ENCODE results near the gene ANP32A.

ANP32A gene

DNA sequence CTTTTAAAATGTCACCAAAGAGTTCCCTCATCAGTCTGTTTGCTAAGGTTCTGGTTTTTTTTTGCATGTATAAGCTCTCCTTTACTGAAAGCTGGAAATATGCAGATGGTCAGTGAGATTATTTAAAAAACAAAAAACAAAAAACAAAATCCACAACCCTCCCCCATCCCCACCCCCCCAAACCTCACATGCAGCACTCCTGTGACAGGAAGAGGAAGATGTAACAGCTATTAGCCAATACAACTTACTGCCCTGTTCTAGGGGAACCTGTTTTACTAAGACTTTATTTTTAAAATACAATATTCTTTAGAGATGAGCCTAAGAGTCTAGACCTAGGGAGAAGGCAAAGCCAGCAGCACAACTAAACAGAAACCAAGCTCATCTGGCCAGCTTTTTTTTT is 39.5 kb downstream of the ANP32A start:
- TF ChIP-seq, protein P1, sequence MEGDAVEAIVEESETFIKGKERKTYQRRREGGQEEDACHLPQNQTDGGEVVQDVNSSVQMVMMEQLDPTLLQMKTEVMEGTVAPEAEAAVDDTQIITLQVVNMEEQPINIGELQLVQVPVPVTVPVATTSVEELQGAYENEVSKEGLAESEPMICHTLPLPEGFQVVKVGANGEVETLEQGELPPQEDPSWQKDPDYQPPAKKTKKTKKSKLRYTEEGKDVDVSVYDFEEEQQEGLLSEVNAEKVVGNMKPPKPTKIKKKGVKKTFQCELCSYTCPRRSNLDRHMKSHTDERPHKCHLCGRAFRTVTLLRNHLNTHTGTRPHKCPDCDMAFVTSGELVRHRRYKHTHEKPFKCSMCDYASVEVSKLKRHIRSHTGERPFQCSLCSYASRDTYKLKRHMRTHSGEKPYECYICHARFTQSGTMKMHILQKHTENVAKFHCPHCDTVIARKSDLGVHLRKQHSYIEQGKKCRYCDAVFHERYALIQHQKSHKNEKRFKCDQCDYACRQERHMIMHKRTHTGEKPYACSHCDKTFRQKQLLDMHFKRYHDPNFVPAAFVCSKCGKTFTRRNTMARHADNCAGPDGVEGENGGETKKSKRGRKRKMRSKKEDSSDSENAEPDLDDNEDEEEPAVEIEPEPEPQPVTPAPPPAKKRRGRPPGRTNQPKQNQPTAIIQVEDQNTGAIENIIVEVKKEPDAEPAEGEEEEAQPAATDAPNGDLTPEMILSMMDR (conservative IDR thresholded peaks at IDR 0.05; ENCODE audit: low read depth) = no peak
- POLR2A ChIA-PET (ENCODE audit: low non-redundant PET) = no interaction called here
- H3K27ac ChIP-seq = peak overlapping the region; percentile 11; the same call in 1 of the 2 replicates
- no peak for DNase-seq (ENCODE audit: low spot score)
- CTCF ChIA-PET = interaction anchor here (0.7 kb wide), 1 partner anchor 244 kb away, joined by 7 read pairs; no protein-coding TSS in a partner anchor

DNA sequence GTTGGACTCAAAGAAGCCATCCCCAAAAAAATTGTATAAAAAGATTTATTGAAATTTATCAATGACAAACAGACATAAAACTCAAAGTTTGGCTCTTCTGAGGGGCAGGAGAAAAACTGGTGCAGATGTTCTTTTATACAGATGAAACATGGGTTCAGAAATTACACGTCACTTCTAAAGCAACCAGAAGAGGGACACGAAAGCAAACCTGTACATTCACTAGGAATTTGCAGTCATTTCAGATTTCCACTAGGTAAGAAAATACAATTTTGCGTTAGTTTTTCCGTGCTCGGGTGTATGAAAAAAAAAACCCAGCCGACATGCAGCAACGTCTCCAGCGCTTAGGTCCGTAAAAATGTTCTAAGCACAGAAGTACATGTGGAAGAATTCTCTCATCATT is 41.8 kb downstream of the ANP32A start:
- no peak for DNase-seq (ENCODE audit: low spot score)
- TF ChIP-seq, protein P1 (conservative IDR thresholded peaks at IDR 0.05; ENCODE audit: low read depth) = no peak
- ChIA-PET CTCF (interaction anchor here (0.6 to 0.7 kb wide), 2 partner anchors 9 to 154 kb away, joined by 3 to 4 read pairs; no protein-coding TSS in a partner anchor), POLR2A (ENCODE audit: low non-redundant PET) (interaction anchor here (0.6 kb wide), 1 partner anchor 1244 kb away, joined by 4 read pairs; no protein-coding TSS in a partner anchor)
- no peak overlapping the region for H3K27ac ChIP-seq

DNA sequence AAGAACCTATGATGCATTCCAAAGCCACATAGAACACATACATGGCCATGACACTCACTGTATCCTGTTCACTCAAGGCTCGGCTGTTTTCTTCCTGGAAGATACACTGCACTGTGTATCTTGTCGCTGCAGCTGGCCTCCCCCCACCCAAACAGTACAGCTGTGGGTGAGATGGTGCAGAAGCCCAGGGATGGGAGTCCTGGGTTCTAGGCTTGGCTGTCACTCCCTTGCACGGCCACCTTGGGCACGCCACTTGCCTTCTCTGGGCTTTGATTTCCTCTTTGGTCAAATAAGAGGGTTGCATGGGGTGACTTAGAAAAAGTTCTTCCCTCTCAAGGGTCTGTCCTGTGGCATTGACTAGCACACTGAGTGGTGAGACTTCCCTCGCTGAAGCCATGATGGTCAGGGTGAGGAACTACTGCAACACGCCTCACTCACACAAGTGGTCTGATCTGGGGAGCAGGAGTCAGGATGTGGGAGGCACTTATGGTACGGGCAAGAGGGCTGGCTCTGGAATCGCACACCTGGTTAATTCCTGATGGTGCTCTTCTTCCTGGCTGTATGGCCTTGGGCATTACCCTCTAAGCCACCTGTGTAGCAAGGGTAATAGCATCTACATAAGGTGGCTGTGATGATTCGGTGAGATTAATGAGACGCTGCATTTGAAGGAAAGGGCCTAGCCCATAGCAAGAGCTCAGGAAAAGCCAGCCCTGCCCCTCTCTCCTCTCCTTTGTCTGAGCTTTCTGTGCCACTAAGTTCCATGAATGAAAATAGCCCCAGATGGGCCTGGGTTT is 44.0 kb downstream of the ANP32A start:
- CTCF ChIA-PET = no interaction called here
- no peak overlapping the region for H3K27ac ChIP-seq
- no peak for DNase-seq (ENCODE audit: low spot score)
- TF ChIP-seq, protein P1 (conservative IDR thresholded peaks at IDR 0.05; ENCODE audit: low read depth) = no peak
- POLR2A ChIA-PET (ENCODE audit: low non-redundant PET) = no interaction called here

DNA sequence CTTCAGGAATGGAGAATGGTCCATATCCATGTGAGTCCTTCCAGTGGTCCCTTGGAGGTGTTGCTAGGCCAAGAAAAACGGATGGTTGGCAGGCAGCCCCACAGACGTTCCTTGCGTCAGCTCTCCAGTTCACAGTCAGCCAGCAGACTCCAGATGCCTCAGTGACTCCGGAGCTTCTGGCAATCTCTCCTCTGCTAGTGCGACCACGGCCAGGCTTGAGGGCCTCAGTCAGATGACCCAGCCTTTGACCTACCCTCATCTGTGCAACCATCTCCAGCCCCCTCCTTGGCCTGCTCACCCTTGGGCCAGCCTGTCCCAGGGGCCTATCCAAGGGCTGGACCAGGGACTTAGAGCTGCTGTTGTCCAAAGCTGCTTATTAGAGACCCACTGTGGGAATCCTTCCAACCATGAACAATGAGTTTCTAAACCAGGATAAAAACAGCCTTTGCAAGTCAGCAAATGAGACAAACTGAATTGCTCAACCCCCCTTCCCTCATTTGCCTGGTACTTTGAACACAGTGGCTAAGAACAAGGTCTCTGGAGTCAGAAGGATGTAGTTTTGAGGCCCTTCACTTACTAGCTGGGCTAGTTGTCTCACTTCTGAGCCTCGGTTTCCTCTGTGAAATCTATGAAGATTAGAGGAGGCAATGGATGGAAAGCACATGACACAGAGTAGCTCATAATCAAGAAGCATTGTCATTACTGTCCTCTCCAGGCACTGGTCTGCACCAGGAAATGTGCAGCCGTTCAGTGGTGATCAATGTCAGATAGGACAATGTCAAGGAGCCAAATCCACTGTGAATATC is 44.8 kb downstream of the ANP32A start:
- H3K27ac ChIP-seq = no peak overlapping the region
- TF ChIP-seq, protein P1 (conservative IDR thresholded peaks at IDR 0.05; ENCODE audit: low read depth) = no peak
- DNase-seq (ENCODE audit: low spot score) = no peak
- ChIA-PET POLR2A (ENCODE audit: low non-redundant PET) (no interaction called here), CTCF (no interaction called here)

DNA sequence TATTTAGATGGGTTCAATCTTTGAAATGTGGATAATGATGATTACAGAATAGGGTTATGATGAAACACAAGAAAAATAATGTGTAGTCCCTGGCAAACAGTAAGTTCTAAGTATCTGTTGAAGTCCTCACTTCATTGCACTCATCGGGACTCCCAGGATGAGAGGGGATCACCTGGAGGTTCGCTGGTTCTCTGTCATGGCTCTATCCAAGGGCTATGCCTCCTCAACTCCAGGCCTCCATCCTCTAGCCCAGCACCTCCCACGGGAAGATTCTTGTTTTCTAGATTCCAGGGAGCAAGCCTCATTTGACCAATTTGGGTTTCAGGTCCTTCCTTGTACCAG is 45.5 kb downstream of the ANP32A start:
- DNase-seq (ENCODE audit: low spot score) = no peak
- H3K27ac ChIP-seq = no peak overlapping the region
- ChIA-PET CTCF (no interaction called here), POLR2A (ENCODE audit: low non-redundant PET) (no interaction called here)
- TF ChIP-seq, protein P1 (conservative IDR thresholded peaks at IDR 0.05; ENCODE audit: low read depth) = no peak

GRCh38 chr15:68774521-68775235 is 46.0 kb downstream of the ANP32A start:
- TF ChIP-seq, protein P1 (conservative IDR thresholded peaks at IDR 0.05; ENCODE audit: low read depth) = no peak
- no peak for DNase-seq (ENCODE audit: low spot score)
- H3K27ac ChIP-seq = no peak overlapping the region
- CTCF ChIA-PET = no interaction called here
- POLR2A ChIA-PET (ENCODE audit: low non-redundant PET) = no interaction called here

Data from RWPE1 (cell line).